H1 (cell line): ENCODE results near the gene CYSRT1. TPM values are rescaled to one million over a fixed set of nuclear protein-coding genes. Genes with fewer than 3 reads are reported as not detected.
A peak's percentile ranks its signal among the peaks of the same experiment; 100 is the strongest.

Experiments
- CTCF ChIA-PET: fragments of 300-600 bp; sonication (Branson Sonifier 250); formaldehyde crosslinking; loops from one replicate; lab custom pipeline; 2021; ENCODE audit not compliant: partially characterized antibody; lab: Charles Lee
- POLR2A ChIA-PET: fragments of 300-600 bp; sonication (Branson Sonifier 250); formaldehyde crosslinking; loops from one replicate; lab custom pipeline; 2021; ENCODE audit warnings: inconsistent platforms; ENCODE audit not compliant: partially characterized antibody; lab: Charles Lee
- DNase-seq, 2 experiments: peaks; one replicate each; pipeline versions ENCODE4 v3.0.0 to v3.0.0-alpha.2; 2010 to 2022; ENCODE audit warnings: low spot score in 2 of 2, low read depth in 1 of 2, mixed read lengths in 1 of 2
- FAIRE-seq: peaks from 2 replicates; lab custom pipeline; 2011; peaks lifted over from hg19 to GRCh38; lab: Jason Lieb, UNC
- H2AFZ ChIP-seq: 2 replicates; pipeline ENCODE4 v1.8.1; 2012; ENCODE audit warnings: low read length, inconsistent platforms
- H2AK5ac ChIP-seq: 2 replicates; pipeline ENCODE4 v1.6.1; 2013; ENCODE audit warnings: low read depth, low read length
- H2BK120ac ChIP-seq: replicated peaks from 2 replicates; pipeline ENCODE3; 2013; ENCODE audit warnings: low read depth, low read length, inconsistent platforms
- H2BK12ac ChIP-seq: 2 replicates; pipeline ENCODE4 v1.6.1; 2013; ENCODE audit warnings: low read depth, low read length
- H2BK15ac ChIP-seq: 2 replicates; pipeline ENCODE4 v1.6.1; 2013; ENCODE audit warnings: low read length
- H2BK20ac ChIP-seq: 2 replicates; pipeline ENCODE4 v1.6.1; 2013; ENCODE audit warnings: low read length
- H2BK5ac ChIP-seq: 2 replicates; pipeline ENCODE4 v1.6.1; 2013; ENCODE audit warnings: low read depth, low read length
- H3K14ac ChIP-seq: 2 replicates; pipeline ENCODE4 v1.6.1; 2013; ENCODE audit warnings: inconsistent platforms; ENCODE audit not compliant: insufficient read length
- H3K18ac ChIP-seq: 2 replicates; pipeline ENCODE4 v1.6.1; 2013; ENCODE audit warnings: low read length; ENCODE audit errors: extremely low read depth
- H3K23ac ChIP-seq: 2 replicates; pipeline ENCODE4 v1.6.1; 2013; ENCODE audit warnings: inconsistent platforms; ENCODE audit not compliant: insufficient read length
- H3K23me2 ChIP-seq: 2 replicates; pipeline ENCODE4 v1.6.1; 2013; ENCODE audit warnings: low read depth, low read length
- H3K27ac ChIP-seq: 2 replicates; pipeline ENCODE4 v1.6.1; 2011; ENCODE audit warnings: low read depth, low read length, inconsistent platforms
- H3K27me3 ChIP-seq, 4 experiments: replicated peaks in 1 of 4; 1 replicate in 1 of 4; 2 replicates in 3 of 4; pipeline versions ENCODE4 v1.6.1 to v1.8.1; 2011 to 2013; ENCODE audit warnings: low read length in 3 of 4, mild to moderate bottlenecking in 3 of 4, inconsistent platforms in 2 of 4, mixed read lengths in 2 of 4, moderate library complexity in 1 of 4; ENCODE audit not compliant: control insufficient read depth in 3 of 4, insufficient read depth in 3 of 4; ENCODE audit errors: extremely low read depth in 1 of 4
- H3K36me3 ChIP-seq, 4 experiments: 2 replicates each; pipeline versions ENCODE4 v1.6.1 to v1.8.1; 2011 to 2013; ENCODE audit warnings: mild to moderate bottlenecking in 4 of 4, low read length in 3 of 4, moderate library complexity in 2 of 4, control low read depth in 1 of 4, inconsistent platforms in 1 of 4; ENCODE audit not compliant: insufficient read depth in 4 of 4, control insufficient read depth in 2 of 4
- H3K4ac ChIP-seq: replicated peaks from 2 replicates; pipeline ENCODE3; 2013; ENCODE audit warnings: low read length, low read depth, mixed read lengths, inconsistent platforms; ENCODE audit not compliant: insufficient read length
- H3K4me1 ChIP-seq, 4 experiments: replicated peaks in 1 of 4; 1 replicate in 1 of 4; 2 replicates in 3 of 4; pipeline versions ENCODE4 v1.6.1 to v1.8.1; 2011 to 2013; ENCODE audit warnings: low read length in 3 of 4, inconsistent platforms in 2 of 4, mixed read lengths in 1 of 4; ENCODE audit not compliant: insufficient read depth in 4 of 4, control insufficient read depth in 3 of 4
- H3K4me2 ChIP-seq, 2 experiments: 2 replicates each; pipeline versions ENCODE4 v1.6.1 to v1.8.1; 2011 to 2013; ENCODE audit warnings: low read depth in 2 of 2, low read length in 2 of 2, control low read depth in 1 of 2, inconsistent platforms in 1 of 2, mild to moderate bottlenecking in 1 of 2; ENCODE audit not compliant: insufficient read depth in 1 of 2
- H3K4me3 ChIP-seq, 4 experiments: fragments of 200-600, 300-600 bp in 1 of 4; sonication (generic), shearing (Covaris generic), sonication (Bioruptor Twin) in 1 of 4; 2 replicates each; pipeline versions ENCODE4 v1.5.1 to v1.8.1; 2011 to 2016; ENCODE audit warnings: low read length in 4 of 4, low read depth in 3 of 4, control low read depth in 2 of 4, inconsistent platforms in 2 of 4, mild to moderate bottlenecking in 2 of 4, mixed read lengths in 1 of 4, moderate library complexity in 1 of 4; ENCODE audit not compliant: insufficient read depth in 2 of 4; ENCODE audit errors: extremely low read depth in 1 of 4
- H3K56ac ChIP-seq: replicated peaks from 2 replicates; pipeline ENCODE3; 2013; ENCODE audit warnings: low read depth, mild to moderate bottlenecking, mixed read lengths, low read length, inconsistent platforms; ENCODE audit not compliant: insufficient read length
- H3K79me1 ChIP-seq: 2 replicates; pipeline ENCODE4 v1.6.1; 2013; ENCODE audit warnings: low read depth, low read length, control low read depth
- H3K79me2 ChIP-seq, 2 experiments: 2 replicates each; pipeline versions ENCODE4 v1.6.1 to v1.8.1; 2012 to 2013; ENCODE audit warnings: low read length in 2 of 2, mild to moderate bottlenecking in 2 of 2, inconsistent platforms in 1 of 2; ENCODE audit not compliant: insufficient read depth in 2 of 2, control insufficient read depth in 1 of 2
- H3K9ac ChIP-seq, 4 experiments: replicated peaks in 1 of 4; 1 replicate in 1 of 4; 2 replicates in 3 of 4; pipeline versions ENCODE4 v1.6.1 to v1.8.1; 2011 to 2013; ENCODE audit warnings: low read depth in 3 of 4, low read length in 3 of 4, control low read depth in 2 of 4, mild to moderate bottlenecking in 2 of 4, moderate library complexity in 2 of 4, inconsistent platforms in 1 of 4; ENCODE audit errors: extremely low read depth in 1 of 4
- H3K9me3 ChIP-seq, 2 experiments: 2 replicates each; pipeline versions ENCODE4 v1.6.1 to v1.8.1; 2012 to 2013; ENCODE audit warnings: mild to moderate bottlenecking in 2 of 2, moderate library complexity in 2 of 2, control low read depth in 1 of 2, inconsistent platforms in 1 of 2, low read depth in 1 of 2, low read length in 1 of 2, mixed read lengths in 1 of 2; ENCODE audit not compliant: insufficient read depth in 2 of 2
- H4K20me1 ChIP-seq, 2 experiments: replicated peaks in 1 of 2; 2 replicates each; pipeline versions ENCODE3 to v1.8.1; 2011 to 2013; ENCODE audit warnings: inconsistent platforms in 2 of 2, low read length in 2 of 2, mild to moderate bottlenecking in 1 of 2; ENCODE audit not compliant: insufficient read depth in 2 of 2, control insufficient read depth in 1 of 2
- H4K5ac ChIP-seq: 2 replicates; pipeline ENCODE4 v1.6.1; 2013; ENCODE audit warnings: low read length, low read depth, mixed read lengths, inconsistent platforms; ENCODE audit not compliant: insufficient read length
- H4K8ac ChIP-seq: 2 replicates; pipeline ENCODE4 v1.8.0; 2013; ENCODE audit warnings: mild to moderate bottlenecking, moderate library complexity, low read length, inconsistent platforms; ENCODE audit not compliant: insufficient read depth; ENCODE audit errors: extremely low read depth
- H4K91ac ChIP-seq: replicated peaks from 2 replicates; pipeline ENCODE3; 2013; ENCODE audit warnings: low read length, mixed read lengths, inconsistent platforms; ENCODE audit not compliant: insufficient read length
- ATF3 ChIP-seq: IDR thresholded peaks from 2 replicates; pipeline ENCODE4 v1.6.1; 2011; ENCODE audit warnings: low read depth, mild to moderate bottlenecking, low read length; ENCODE audit not compliant: insufficient read depth
- BCL11A ChIP-seq, 2 experiments: IDR thresholded peaks; one replicate each; pipeline ENCODE4 v1.6.1; 2011; ENCODE audit warnings: low read depth in 2 of 2, low read length in 2 of 2, mild to moderate bottlenecking in 2 of 2
- CBX8 ChIP-seq: fragments of 300-800, 300-1000 bp; sonication (generic); IDR thresholded peaks from 2 replicates; pipeline ENCODE4 v1.7.1; 2016; ENCODE audit warnings: low read depth, low read length, borderline replicate concordance
- CHD2 ChIP-seq: IDR thresholded peaks from 2 replicates; pipeline ENCODE4 v1.6.1; 2012; ENCODE audit warnings: low read length, improper control_type of control experiment
- CREB1 ChIP-seq: IDR thresholded peaks from 2 replicates; pipeline ENCODE4 v1.6.1; 2012; ENCODE audit warnings: inconsistent platforms
- EP300 ChIP-seq, 2 experiments: IDR thresholded peaks; 1 replicate in 1 of 2; 2 replicates in 1 of 2; pipeline ENCODE4 v1.6.1; 2011 to 2012; ENCODE audit warnings: low read depth in 2 of 2, low read length in 2 of 2, mild to moderate bottlenecking in 2 of 2, borderline replicate concordance in 1 of 2, inconsistent platforms in 1 of 2, moderate library complexity in 1 of 2
- GABPA ChIP-seq: IDR thresholded peaks from 2 replicates; pipeline ENCODE4 v1.6.1; 2011; ENCODE audit warnings: mild to moderate bottlenecking, low read length, moderate library complexity, borderline replicate concordance; ENCODE audit not compliant: insufficient read depth
- JUN ChIP-seq: IDR thresholded peaks from 2 replicates; pipeline ENCODE4 v1.6.1; 2011; ENCODE audit warnings: low read depth, mild to moderate bottlenecking, improper control_type of control experiment, low read length
- RBBP5 ChIP-seq: IDR thresholded peaks from 2 replicates; pipeline ENCODE4 v1.7.1; 2012; ENCODE audit warnings: low read depth, mild to moderate bottlenecking, inconsistent platforms, low read length, moderate library complexity, borderline replicate concordance
- SP1 ChIP-seq: IDR thresholded peaks from 2 replicates; pipeline ENCODE4 v1.6.1; 2011; ENCODE audit warnings: low read depth, low read length
- SP2 ChIP-seq: IDR thresholded peaks from 2 replicates; pipeline ENCODE4 v1.6.1; 2012; ENCODE audit warnings: mild to moderate bottlenecking, low read length, inconsistent platforms
- SUZ12 ChIP-seq: fragments of 200-600 bp; sonication (generic); IDR thresholded peaks from 2 replicates; pipeline ENCODE4 v1.6.1; 2012; ENCODE audit warnings: mild to moderate bottlenecking, inconsistent platforms, low read length, moderate library complexity, mixed read lengths
- TCF12 ChIP-seq: IDR thresholded peaks from 2 replicates; pipeline ENCODE4 v1.6.1; 2011; ENCODE audit warnings: low read depth, mild to moderate bottlenecking, low read length
- YY1 ChIP-seq: IDR thresholded peaks from 2 replicates; pipeline ENCODE4 v1.6.1; 2011; ENCODE audit warnings: low read depth, mild to moderate bottlenecking, low read length
- WGBS, 2 experiments: shearing (Covaris generic) in 1 of 2; methylation state at CpG; one replicate each; pipeline versions ENCODE4 v1.1.6 to v1.1.7; 2013 to 2015; ENCODE audit warnings: low lambda C conversion rate in 2 of 2, mixed read lengths in 2 of 2, inconsistent platforms in 1 of 2, low coverage in 1 of 2, missing lambda C conversion rate in 1 of 2; ENCODE audit not compliant: insufficient replicate concordance in 2 of 2, insufficient coverage in 1 of 2, insufficient read length in 1 of 2; ENCODE audit errors: extremely low coverage in 1 of 2, missing lambda C conversion rate in 1 of 2; 5-methylcytosine and 5-hydroxymethylcytosine counted together
- polyA plus RNA-seq, 7 experiments: library from polyadenylated mRNA; depleted of rRNA in 3 of 7; stranded (reverse) in 5 of 7; unstranded in 2 of 7; fragments of >200 nt in 5 of 7; fragments of 200-250 nt in 2 of 7; gene quantifications; 1 replicate in 5 of 7; 2 replicates in 1 of 7; 4 replicates in 1 of 7; pipeline versions ENCODE4 v1.2.1 to v1.2.3, GENCODE V29; 2011 to 2013; ENCODE audit warnings: missing spikeins in 2 of 7, mixed read lengths in 2 of 7
- total RNA-seq: library from RNA; stranded (reverse); fragmentation: NEBNext Ultra II Directional; extraction: Animal tissue kit (Norgen Biotek cat#: 25700); gene quantifications from 2 replicates; pipeline ENCODE4 v1.2.1, GENCODE V29; 2021

CYSRT1 gene
- total and polyA plus RNA-seq, 2 of the 8 experiments (the other 6 are each of a cell fraction or from before 2014, with no cell fraction given): 1.0 to 6.5 TPM

GRCh38 chr9:137206602-137207001 lies 18.4 kb upstream of the CYSRT1 start:
- CTCF ChIA-PET: interaction anchor here (0.7 to 4.9 kb wide), 8 partner anchors 8 to 84 kb away, joined by 3 to 23 read pairs (median 4); partner anchors contain the start of genes ANAPC2, RNF224 and SSNA1
- TF ChIP-seq YY1 (no peak), SP1 (no peak), ATF3 (no peak), RBBP5 (no peak), JUN (no peak), GABPA (no peak), CHD2 (no peak), CREB1 (no peak), CBX8 (no peak), EP300 (IDR thresholded peaks at IDR 0.05; ENCODE audit: borderline replicate concordance in 1 of 2, low read depth in 2 of 2, low read length in 2 of 2) (no peak), SP2 (no peak), BCL11A (IDR thresholded peaks at IDR 0.05; ENCODE audit: low read depth in 2 of 2, low read length in 2 of 2) (no peak), TCF12 (no peak), SUZ12 (no peak)

More at GRCh38 chr9:137206602-137207001, 18.4 kb upstream of the CYSRT1 start:
- no peak overlapping the region for H2BK5ac ChIP-seq
- DNase-seq: no peak
- 88% methylated on average over 7 of the region's 7 CpGs; no CpG with 5 or more reads in 1 of the 2 experiments for WGBS, 2 experiments
- H3K36me3 ChIP-seq: peaks cover 0 to 4% (median 0%) of the 10 kb centered on the region in 4 experiments; a peak in 1 of 8 replicates
- H4K20me1 ChIP-seq: peaks cover 0 to 12% of the 10 kb centered on the region in 2 experiments
- no peak overlapping the region for H2AK5ac ChIP-seq
- peaks cover 15% of the 10 kb centered on the region for H3K23me2 ChIP-seq
- H3K4me2 ChIP-seq: peak overlapping the region; percentile 90
- POLR2A ChIA-PET: interaction anchor here (1.1 to 69.9 kb wide), 8 partner anchors 13 to 136 kb away, joined by 3 to 1462 read pairs (median 8); partner anchors contain the start of genes ANAPC2, CYSRT1, NELFB and RNF208
- H3K4me1 ChIP-seq: peaks cover 6 to 21% (median 14%) of the 10 kb centered on the region in 4 experiments
- H3K18ac ChIP-seq: no peak overlapping the region
- H3K23ac ChIP-seq: no peak overlapping the region
- no peak overlapping the region for H3K4ac ChIP-seq
- no peak overlapping the region for H4K91ac ChIP-seq
- H3K9ac ChIP-seq: peak overlapping the region in 2 of 4 experiments; percentile 84 to 89; a peak in 4 of 7 replicates
- H2BK15ac ChIP-seq: no peak overlapping the region
- H2BK20ac ChIP-seq: no peak overlapping the region
- peaks cover 17% of the 10 kb centered on the region for H3K79me1 ChIP-seq
- no peaks in the 10 kb centered on the region for H3K27me3 ChIP-seq
- H3K4me3 ChIP-seq: peak overlapping the region; percentile 78 to 96 (median 89)
- no peak overlapping the region for H2BK12ac ChIP-seq
- H3K27ac ChIP-seq: no peak overlapping the region
- FAIRE-seq: no peak
- H2AFZ ChIP-seq: no peak overlapping the region
- H2BK120ac ChIP-seq: no peak overlapping the region
- H3K56ac ChIP-seq: no peak overlapping the region
- H4K8ac ChIP-seq: no peak overlapping the region; the same call in 1 of the 2 replicates
- peaks cover 0 to 46% of the 10 kb centered on the region in 2 experiments; a peak in 3 of 4 replicates for H3K79me2 ChIP-seq
- H3K14ac ChIP-seq: no peak overlapping the region
- no peaks in the 10 kb centered on the region for H3K9me3 ChIP-seq
- no peak overlapping the region for H4K5ac ChIP-seq
